K562 (cell line): Measurements from ENCODE around the gene RACGAP1. TPM values are rescaled to one million over a fixed set of nuclear protein-coding genes. Genes with fewer than 3 reads are reported as not detected.

ENCODE experiments used
- ATF3 ChIP-seq, 2 experiments: fragments of 450-650 bp in 1 of 2; sonication (generic) in 1 of 2; formaldehyde crosslinking in 1 of 2; IDR thresholded peaks in 1 of 2; conservative IDR thresholded peaks in 1 of 2; 2 replicates each; pipeline versions ENCODE4 v1.6.1 to v1.8.1; 2016 to 2023; ENCODE audit warnings: mild to moderate bottlenecking in 2 of 2, moderate library complexity in 2 of 2, inconsistent platforms in 1 of 2, missing genetic modification reagents in 1 of 2
- CEBPG ChIP-seq, 3 experiments: fragments of 200-800 bp in 1 of 3; sonication (Bioruptor generic) in 1 of 3; sonication (generic) in 1 of 3; formaldehyde crosslinking in 1 of 3; IDR thresholded peaks in 2 of 3; conservative IDR thresholded peaks in 1 of 3; 2 replicates each; pipeline versions ENCODE4 v1.6.1 to v1.8.0; 2016 to 2022; ENCODE audit warnings: missing compliant biosample characterization in 2 of 3, missing genetic modification characterization in 2 of 3, mild to moderate bottlenecking in 1 of 3, missing genetic modification reagents in 1 of 3
- KDM2B ChIP-seq: fragments of 250-450 bp; sonication (Bioruptor Pico); IDR thresholded peaks from 2 replicates; pipeline ENCODE4 v1.8.0; 2021; ENCODE audit warnings: mild to moderate bottlenecking, moderate library complexity
- MCM7 ChIP-seq, 2 experiments: fragments of 450-650 bp; IDR thresholded peaks; 2 replicates each; pipeline ENCODE4 v1.6.1; 2016 to 2018
- NR3C1 ChIP-seq: sonication (generic); formaldehyde crosslinking; IDR thresholded peaks from 2 replicates; pipeline ENCODE4 v1.8.1; 2022; ENCODE audit warnings: missing genetic modification reagents
- PTTG1 ChIP-seq: fragments of 450-650 bp; IDR thresholded peaks from 2 replicates; pipeline ENCODE4 v1.6.1; 2016; ENCODE audit warnings: low read depth, mild to moderate bottlenecking, missing genetic modification characterization, missing compliant biosample characterization
- SAFB ChIP-seq: fragments of 200-400 bp; formaldehyde crosslinking; IDR thresholded peaks from 2 replicates; pipeline ENCODE4 v1.6.1; 2017; ENCODE audit warnings: low read depth, low read length, borderline replicate concordance
- SMARCA4 ChIP-seq: fragments of 450-650 bp; IDR thresholded peaks from 2 replicates; pipeline ENCODE4 v1.6.1; 2016
- STAT6 ChIP-seq: sonication (generic); formaldehyde crosslinking; IDR thresholded peaks from 2 replicates; pipeline ENCODE4 v1.8.1; 2023; ENCODE audit warnings: mild to moderate bottlenecking, missing genetic modification reagents
- THAP12 ChIP-seq: fragments of 250-450 bp; sonication (Bioruptor Pico); IDR thresholded peaks from 2 replicates; pipeline ENCODE4 v1.9.0; 2021; ENCODE audit warnings: mild to moderate bottlenecking, inconsistent platforms
- TRIM25 ChIP-seq: fragments of 450-650 bp; IDR thresholded peaks from 2 replicates; pipeline ENCODE4 v1.7.0; 2016; ENCODE audit warnings: borderline replicate concordance
- U2AF2 ChIP-seq: fragments of 200-400 bp; formaldehyde crosslinking; optimal IDR thresholded peaks from 2 replicates; pipeline ENCODE3; 2017; ENCODE audit warnings: low read depth, mild to moderate bottlenecking, low read length
- ZMIZ1 ChIP-seq, 2 experiments: fragments of 150-350 bp in 1 of 2; IDR thresholded peaks; 2 replicates each; pipeline ENCODE4 v1.6.1; 2012 to 2016; ENCODE audit warnings: low read depth in 2 of 2, low read length in 2 of 2, mild to moderate bottlenecking in 1 of 2, moderate library complexity in 1 of 2
- polyA plus RNA-seq, 8 experiments: library from polyadenylated mRNA; depleted of rRNA in 4 of 8; stranded (reverse) in 5 of 8; unstranded in 3 of 8; fragments of >200 nt; fragmentation: Nextera tagmentation in 2 of 8; fragmentation: Illumina TruSeq in 1 of 8; extraction: Ambion mirVana in 2 of 8; extraction: Trizol in 1 of 8; gene quantifications; 2 replicates each; pipeline versions ENCODE4 v1.2.1 to v1.2.3, GENCODE V29; 2011 to 2014; ENCODE audit warnings: inconsistent platforms in 1 of 8, missing spikeins in 1 of 8
- total RNA-seq, 7 experiments: library from RNA; depleted of rRNA in 6 of 7; stranded (reverse); fragments of >200 nt in 6 of 7; fragmentation: Illumina TruSeq in 2 of 7; extraction: Trizol in 2 of 7; gene quantifications; 2 replicates each; pipeline versions ENCODE4 v1.2.1 to v1.2.3, GENCODE V29; 2011 to 2021; ENCODE audit warnings: low replicate concordance in 1 of 7

RACGAP1 gene
- total and polyA plus RNA-seq, 9 of the 15 experiments (the other 6 are each of a cell fraction or from before 2014, with no cell fraction given): 56.4 to 92.9 (median 71.8) TPM

- TF ChIP-seq ZMIZ1 (IDR thresholded peaks at IDR 0.05; ENCODE audit: low read depth in 2 of 2, low read length in 2 of 2): no peak
- TF ChIP-seq SAFB: no peak
- TF ChIP-seq ATF3 (IDR thresholded peaks at IDR 0.05): no peak
- TF ChIP-seq ATF3 (CRISPR knock-in tag; conservative IDR thresholded peaks at IDR 0.05): no peak
- no peak; the same call in 1 of the 2 replicates for TF ChIP-seq STAT6 (CRISPR knock-in tag)
- TF ChIP-seq SMARCA4: no peak
- TF ChIP-seq PTTG1 (tag): no peak
- no peak for TF ChIP-seq MCM7 (IDR thresholded peaks at IDR 0.05)
- no peak for TF ChIP-seq NR3C1 (CRISPR knock-in tag)
- no peak for TF ChIP-seq KDM2B
- no peak for TF ChIP-seq CEBPG (CRISPR knock-in tag; IDR thresholded peaks at IDR 0.05)
- TF ChIP-seq CEBPG (tag; conservative IDR thresholded peaks at IDR 0.05 in 1 of 2, IDR thresholded peaks at IDR 0.05 in 1 of 2): no peak
- no peak for TF ChIP-seq U2AF2
- TF ChIP-seq THAP12 (CRISPR knock-in tag): no peak
- TF ChIP-seq TRIM25: no peak
Measured at GRCh38 chr12:50070314-50071060, 45.2 kb upstream of the RACGAP1 start (continued).
